Inflammatory macrophage (primary cell): ENCODE measurements around the gene MIF4GD.

ENCODE experiments used
- DNase-seq, 2 donors: peaks; one replicate each; pipeline ENCODE4 v3.0.0-alpha.2; 2020 to 2022
- total RNA-seq, 18 experiments: gene quantifications; one replicate each; lab custom pipeline; 2026; ENCODE audit warnings: mixed read lengths in 6 of 18, inconsistent platforms in 2 of 18; lab: John Stamatoyannopoulos, UW

MIF4GD gene
- total RNA-seq, result 5.1 to 31.4 (median 20.0) reads per million in 18 experiments

- no peak for DNase-seq
Observed at GRCh38 chr17:75270966-75271232, at the start of gene MIF4GD. Gene MIF4GD, minus strand, starts transcription at chr17:75271231. Its CDS starts 1,036 bp downstream, at chr17:75270195.

GRCh38 chr17:75319904-75320691 is 49.1 kb upstream of the MIF4GD start:
- no peak for DNase-seq

GRCh38 chr17:75318615-75319222 is 47.7 kb upstream of the MIF4GD start:
- DNase-seq, result no peak

GRCh38 chr17:75318211-75318610 is 47.2 kb upstream of the MIF4GD start:
- DNase-seq, result no peak

GRCh38 chr17:75317671-75318070 is 46.6 kb upstream of the MIF4GD start:
- peak; percentile 18 to 25 for DNase-seq

GRCh38 chr17:75316253-75316652 is 45.2 kb upstream of the MIF4GD start:
- DNase-seq, result no peak

GRCh38 chr17:75315541-75316243 is 44.7 kb upstream of the MIF4GD start:
- peak; percentile 94 to 95 for DNase-seq

GRCh38 chr17:75313941-75314551 is 43.0 kb upstream of the MIF4GD start:
- DNase-seq, result peak; percentile 92 to 94

GRCh38 chr17:75308732-75309629 is 38.0 kb upstream of the MIF4GD start:
- peak; percentile 69 for DNase-seq

GRCh38 chr17:75307957-75308731 is 37.1 kb upstream of the MIF4GD start:
- no peak for DNase-seq

GRCh38 chr17:75301502-75302206 is 30.6 kb upstream of the MIF4GD start:
- DNase-seq, result peak; percentile 89 to 90

GRCh38 chr17:75301049-75301448 is 30.0 kb upstream of the MIF4GD start:
- peak; percentile 76 to 85 for DNase-seq

- DNase-seq, result no peak
Observed at GRCh38 chr17:75300280-75300679, 29.2 kb upstream of the MIF4GD start.

- DNase-seq, result peak; percentile 89
Observed at GRCh38 chr17:75295201-75296158, 24.4 kb upstream of the MIF4GD start.

- peak; percentile 79 to 84 for DNase-seq
Observed at GRCh38 chr17:75292810-75293448, 21.9 kb upstream of the MIF4GD start.

- peak; percentile 89 to 92 for DNase-seq
Observed at GRCh38 chr17:75289832-75290337, 18.9 kb upstream of the MIF4GD start.

GRCh38 chr17:75289115-75289831 is 18.2 kb upstream of the MIF4GD start, which contains the start of gene SLC25A19:
Gene SLC25A19, minus strand, starts transcription at chr17:75289433. Its CDS starts 2,669 bp downstream, at chr17:75286764.
- peak; percentile 98 to 99 for DNase-seq

- DNase-seq, result peak; percentile 35 to 61
Observed at GRCh38 chr17:75288770-75289114, 17.7 kb upstream of the MIF4GD start.
